GM11168 (cell line): ENCODE data around the gene RYR2.

Experiments
- in situ Hi-C: fragments of 300-500 bp; cut with MboI; formaldehyde crosslinking; loops from one replicate; pipeline ENCODE4 v1.12.0; 2022; ENCODE audit warnings: low sequenced_read_pairs; ENCODE audit not compliant: unreplicated experiment

Gene RYR2

DNA sequence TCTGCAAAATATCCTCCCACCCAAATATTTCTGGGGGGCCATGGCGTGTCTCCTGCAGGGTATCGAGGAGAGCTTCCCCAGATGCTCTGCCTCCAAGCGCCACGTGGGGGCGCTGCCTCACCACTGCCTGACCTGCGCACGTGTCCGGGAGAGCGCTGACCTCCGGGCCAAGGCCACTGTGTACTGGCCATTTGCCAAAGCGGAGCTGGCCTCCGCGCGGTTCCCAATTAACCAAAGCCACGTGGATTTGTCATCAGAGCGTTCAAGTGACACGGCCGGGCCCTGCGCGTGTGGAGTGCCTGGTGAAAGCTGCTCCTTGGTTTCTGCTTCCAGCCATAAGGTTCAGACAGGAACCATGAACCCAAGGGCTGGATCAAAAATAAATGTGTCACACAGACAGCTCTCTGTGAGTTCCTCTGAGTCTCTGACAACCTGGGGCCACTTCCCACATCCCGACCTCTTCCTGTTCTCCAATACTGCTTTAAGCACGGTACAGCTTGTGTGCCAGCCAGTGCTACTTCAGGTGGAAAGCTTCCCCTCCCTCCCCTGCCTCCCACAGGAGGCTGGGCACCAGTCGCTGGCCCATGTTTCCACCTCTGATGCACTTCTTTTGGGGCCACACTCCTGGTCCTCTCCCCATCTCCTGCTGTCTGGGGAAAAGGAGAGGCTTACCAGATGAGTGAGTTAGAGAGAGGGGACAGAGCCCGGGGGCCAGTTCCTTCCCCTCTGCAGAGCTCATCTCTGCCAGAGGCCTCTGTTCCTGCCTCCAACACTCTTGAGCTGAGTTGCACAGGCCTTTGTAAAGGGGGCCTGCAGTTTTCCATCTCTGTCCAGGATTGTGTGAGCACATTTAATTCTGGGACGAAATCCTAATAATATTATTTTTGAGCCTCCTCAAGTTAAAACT lies 822.6 kb downstream of the RYR2 start:
- in situ Hi-C loops: loop anchor here (25.0 kb wide), 1 partner anchor 373 kb away; no protein-coding TSS in a partner anchor

DNA sequence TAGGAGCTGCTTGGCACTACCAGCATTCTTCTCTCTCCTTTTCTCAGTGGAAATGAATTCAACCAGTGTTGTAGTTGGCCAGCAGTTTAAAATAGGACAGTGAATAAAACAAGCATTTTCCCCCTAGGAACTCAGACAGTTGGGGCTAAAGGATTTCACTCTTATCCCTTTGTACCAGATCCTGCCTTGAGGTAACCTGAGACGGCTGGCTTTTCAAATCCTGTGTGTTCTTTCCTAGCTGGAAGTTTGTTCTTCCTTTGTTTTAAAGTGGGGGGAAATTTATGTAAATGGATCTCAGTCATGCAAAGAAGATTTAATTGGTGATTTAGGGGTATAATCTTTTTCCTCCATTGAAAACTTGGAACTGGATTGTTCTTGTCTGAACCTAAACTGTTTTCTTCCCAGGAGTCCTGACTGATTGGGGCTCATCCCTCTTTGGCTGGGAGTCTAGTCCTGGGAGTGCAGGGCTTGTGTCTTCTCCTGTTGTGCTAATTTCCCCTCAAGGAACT lies 825.5 kb downstream of the RYR2 start:
- in situ Hi-C loops: loop anchor here (25.0 kb wide), 1 partner anchor 370 kb away; no protein-coding TSS in a partner anchor

DNA sequence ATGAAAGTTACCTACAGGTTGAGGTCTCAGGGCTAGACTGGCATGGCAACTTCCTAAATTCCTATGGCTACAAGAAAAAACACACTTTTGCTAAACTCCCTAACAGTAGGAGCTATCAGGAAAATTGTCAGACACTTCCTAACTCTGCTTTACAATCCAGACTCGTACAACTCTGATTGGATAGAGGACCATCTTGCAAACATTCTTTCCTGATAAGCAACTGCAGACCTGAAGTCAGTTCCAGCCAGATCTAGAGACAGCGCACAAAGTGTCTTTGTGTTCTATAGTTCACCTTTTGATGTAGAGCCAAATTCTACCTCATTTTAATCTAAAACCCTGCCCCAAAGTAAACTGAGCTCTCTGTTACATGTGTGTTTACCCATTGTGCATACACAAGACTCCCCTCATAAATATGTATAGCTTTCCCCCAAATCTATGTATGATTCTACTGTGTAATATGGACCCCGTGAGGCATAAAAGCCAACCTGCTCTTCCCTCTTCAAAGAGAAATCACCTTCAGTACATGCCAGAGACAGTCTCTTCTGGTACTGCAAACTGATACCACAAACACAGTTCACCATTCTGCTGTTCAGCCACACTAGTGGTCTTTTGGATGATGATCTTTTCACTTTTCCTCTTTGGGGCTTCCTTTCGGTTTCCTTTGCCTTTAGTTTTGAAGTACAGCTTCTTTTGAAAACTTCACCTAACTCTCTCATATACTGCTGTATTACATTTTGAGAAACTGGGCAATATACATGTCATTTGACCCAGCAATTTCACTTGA lies 827.0 kb downstream of the RYR2 start:
- in situ Hi-C loops: loop anchor here (25.0 kb wide), 1 partner anchor 368 kb away; no protein-coding TSS in a partner anchor

GRCh38 chr1:237873487-237874211 lies 831.7 kb downstream of the RYR2 start:
- in situ Hi-C loops: loop anchor here (25.0 kb wide), 1 partner anchor 364 kb away; no protein-coding TSS in a partner anchor

DNA sequence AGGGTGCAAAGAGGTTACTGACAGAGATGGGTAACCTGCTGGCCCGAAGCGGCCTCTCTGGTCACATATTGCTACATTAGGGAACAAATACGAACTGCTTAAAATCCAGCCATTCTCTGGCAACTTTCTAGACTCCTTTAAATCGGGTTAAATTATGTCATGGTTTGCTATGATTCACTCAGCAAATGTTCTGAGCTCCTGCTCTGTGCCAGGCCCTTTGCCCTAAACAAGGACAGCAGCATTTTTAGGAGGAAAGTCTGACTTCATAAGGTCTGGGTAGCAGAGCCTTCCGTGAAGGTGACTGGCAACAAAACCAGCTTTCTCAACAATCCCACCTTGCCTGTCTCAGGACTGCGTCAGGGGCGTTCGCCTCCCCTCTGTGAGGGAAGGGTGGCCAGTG lies 833.3 kb downstream of the RYR2 start:
- in situ Hi-C loops: no loop called here

- in situ Hi-C loops: no loop called here
Measured at GRCh38 chr1:237877631-237878030, 835.6 kb downstream of the RYR2 start.

GRCh38 chr1:237878406-237878805 lies 836.4 kb downstream of the RYR2 start:
- in situ Hi-C loops: no loop called here

DNA sequence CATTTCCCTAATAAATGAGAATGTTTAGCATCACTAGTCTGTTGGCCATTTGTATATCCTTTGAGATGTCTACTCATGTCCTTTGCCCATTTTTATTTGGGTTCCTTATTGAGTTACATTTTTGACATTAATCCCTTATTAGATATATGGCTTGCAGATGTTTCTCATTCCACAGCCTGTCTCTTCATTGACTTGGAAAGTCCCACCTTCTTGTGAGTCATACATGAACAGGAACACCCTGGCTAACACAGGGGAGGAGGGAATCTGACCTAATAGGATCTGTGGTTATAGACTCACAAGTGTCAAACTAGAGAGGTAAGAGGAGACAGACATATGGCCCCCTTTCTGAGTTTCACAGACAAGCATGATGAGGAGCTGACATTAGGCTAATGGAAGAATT lies 837.2 kb downstream of the RYR2 start:
- in situ Hi-C loops: no loop called here
